ENCODE results near the gene ARNT2. TPM values are rescaled to one million over a fixed set of nuclear protein-coding genes. Genes with fewer than 3 reads are reported as not detected.

ARNT2 gene
- total and polyA plus RNA-seq, 10 of the 15 experiments (the other 5 are each of a cell fraction or from before 2014, with no cell fraction given), result 0.07 to 0.49 (median 0.09) TPM; not detected in 6

DNA sequence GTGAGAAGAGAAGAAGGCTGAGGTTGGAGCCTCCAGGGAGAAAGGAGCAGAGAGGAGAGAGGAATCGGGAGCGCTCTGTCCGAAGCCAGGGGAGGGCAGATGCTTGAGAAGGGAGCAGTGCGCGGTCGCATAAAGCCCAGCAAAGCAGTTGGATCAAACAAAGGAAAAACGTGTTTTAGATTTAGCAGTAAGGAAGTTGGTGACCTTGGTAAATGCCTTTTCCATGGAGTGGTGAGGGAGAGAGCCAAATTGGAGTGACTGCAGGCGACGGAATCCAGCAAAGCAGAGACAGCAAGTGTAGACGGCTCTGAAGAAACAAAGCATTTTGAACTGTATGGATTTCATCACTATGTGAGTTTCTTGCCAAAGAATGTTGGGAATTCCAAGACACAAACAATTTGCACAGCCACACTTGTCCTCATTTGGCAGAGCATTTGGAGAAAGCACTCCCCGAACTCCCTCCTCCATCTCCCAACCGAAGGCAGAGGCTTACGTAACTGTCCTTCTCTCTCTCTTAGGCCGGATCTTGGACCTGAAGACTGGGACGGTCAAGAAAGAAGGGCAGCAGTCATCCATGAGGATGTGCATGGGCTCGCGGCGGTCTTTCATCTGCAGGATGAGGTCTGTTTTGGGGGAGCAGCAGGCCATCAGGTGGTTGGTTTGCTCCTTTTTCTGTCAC lies 103.6 kb downstream of the ARNT2 start:
- Histone ChIP-seq H3K79me2 (ENCODE audit: control insufficient read depth, insufficient read depth, low read length) (no peaks in the 10 kb centered on the region), H3K9me3 (replicated peaks; ENCODE audit: control insufficient read depth, insufficient read depth, low read length) (no peaks in the 10 kb centered on the region), H3K4me3 (no peak overlapping the region), H3K27ac (ENCODE audit: control insufficient read depth, insufficient read depth) (no peak overlapping the region), H4K20me1 (ENCODE audit: control insufficient read depth, insufficient read depth) (no peaks in the 10 kb centered on the region), H3K36me3 (ENCODE audit: control insufficient read depth in 2 of 2, insufficient read depth in 2 of 2, low read length in 1 of 2) (no peaks in the 10 kb centered on the region), H2AFZ (ENCODE audit: control insufficient read depth, low read depth, low read length) (no peak overlapping the region), H3K9ac (ENCODE audit: control insufficient read depth, insufficient read depth, low read length) (no peak overlapping the region), H3K4me1 (ENCODE audit: control insufficient read depth, insufficient read depth, low read length) (no peaks in the 10 kb centered on the region), H3K27me3 (replicated peaks in 1 of 2; ENCODE audit: control insufficient read depth in 2 of 2, insufficient read depth in 2 of 2, low read length in 1 of 2) (peaks cover 2% of the 10 kb centered on the region in 2 experiments), H3K4me2 (ENCODE audit: control insufficient read depth, insufficient read depth) (no peak overlapping the region)
- WGBS (ENCODE audit: insufficient coverage, insufficient replicate concordance, low lambda C conversion rate, missing lambda C conversion rate), result 57% methylated on average over 18 of the region's 18 CpGs
- FAIRE-seq (no peak), DNase-seq (ENCODE audit: low read depth, low spot score) (no peak), ATAC-seq (no peak)
- ChIA-PET CTCF (no interaction called here), RAD21 (ENCODE audit: unreplicated experiment) (no interaction called here), SMC1A (ENCODE audit: uncharacterized antibody, unreplicated experiment) (no interaction called here), POLR2A (no interaction called here)
- BruUV-seq (replicated peaks), result no TSS peak
- in situ Hi-C loops (cut with MboI) (no loop called here), intact Hi-C loops (cut with micrococcal nuclease; ENCODE audit: unreplicated experiment) (no loop called here)
- TF ChIP-seq KAT2A (conservative IDR thresholded peaks at IDR 0.05; ENCODE audit: control insufficient read depth, low read depth, low read length) (no peak), NFYA (IDR thresholded peaks at IDR 0.05; ENCODE audit: borderline replicate concordance, low read depth, low read length) (no peak), GABPA (IDR thresholded peaks at IDR 0.05; ENCODE audit: low read depth) (no peak), ASH2L (IDR thresholded peaks at IDR 0.05; ENCODE audit: borderline replicate concordance, low read depth) (no peak), MTA2 (IDR thresholded peaks at IDR 0.05; ENCODE audit: low read depth) (no peak), SMARCA5 (IDR thresholded peaks at IDR 0.05) (no peak), ATF7 (IDR thresholded peaks at IDR 0.05; ENCODE audit: low read depth) (no peak), BCLAF1 (IDR thresholded peaks at IDR 0.05) (no peak), SMAD5 (IDR thresholded peaks at IDR 0.05; ENCODE audit: low read depth) (no peak), RCOR1 (conservative IDR thresholded peaks at IDR 0.05; ENCODE audit: low read depth, low read length) (no peak), JUND (IDR thresholded peaks at IDR 0.05; ENCODE audit: low read depth, low read length) (no peak)
- TF ChIP-seq, protein P1, sequence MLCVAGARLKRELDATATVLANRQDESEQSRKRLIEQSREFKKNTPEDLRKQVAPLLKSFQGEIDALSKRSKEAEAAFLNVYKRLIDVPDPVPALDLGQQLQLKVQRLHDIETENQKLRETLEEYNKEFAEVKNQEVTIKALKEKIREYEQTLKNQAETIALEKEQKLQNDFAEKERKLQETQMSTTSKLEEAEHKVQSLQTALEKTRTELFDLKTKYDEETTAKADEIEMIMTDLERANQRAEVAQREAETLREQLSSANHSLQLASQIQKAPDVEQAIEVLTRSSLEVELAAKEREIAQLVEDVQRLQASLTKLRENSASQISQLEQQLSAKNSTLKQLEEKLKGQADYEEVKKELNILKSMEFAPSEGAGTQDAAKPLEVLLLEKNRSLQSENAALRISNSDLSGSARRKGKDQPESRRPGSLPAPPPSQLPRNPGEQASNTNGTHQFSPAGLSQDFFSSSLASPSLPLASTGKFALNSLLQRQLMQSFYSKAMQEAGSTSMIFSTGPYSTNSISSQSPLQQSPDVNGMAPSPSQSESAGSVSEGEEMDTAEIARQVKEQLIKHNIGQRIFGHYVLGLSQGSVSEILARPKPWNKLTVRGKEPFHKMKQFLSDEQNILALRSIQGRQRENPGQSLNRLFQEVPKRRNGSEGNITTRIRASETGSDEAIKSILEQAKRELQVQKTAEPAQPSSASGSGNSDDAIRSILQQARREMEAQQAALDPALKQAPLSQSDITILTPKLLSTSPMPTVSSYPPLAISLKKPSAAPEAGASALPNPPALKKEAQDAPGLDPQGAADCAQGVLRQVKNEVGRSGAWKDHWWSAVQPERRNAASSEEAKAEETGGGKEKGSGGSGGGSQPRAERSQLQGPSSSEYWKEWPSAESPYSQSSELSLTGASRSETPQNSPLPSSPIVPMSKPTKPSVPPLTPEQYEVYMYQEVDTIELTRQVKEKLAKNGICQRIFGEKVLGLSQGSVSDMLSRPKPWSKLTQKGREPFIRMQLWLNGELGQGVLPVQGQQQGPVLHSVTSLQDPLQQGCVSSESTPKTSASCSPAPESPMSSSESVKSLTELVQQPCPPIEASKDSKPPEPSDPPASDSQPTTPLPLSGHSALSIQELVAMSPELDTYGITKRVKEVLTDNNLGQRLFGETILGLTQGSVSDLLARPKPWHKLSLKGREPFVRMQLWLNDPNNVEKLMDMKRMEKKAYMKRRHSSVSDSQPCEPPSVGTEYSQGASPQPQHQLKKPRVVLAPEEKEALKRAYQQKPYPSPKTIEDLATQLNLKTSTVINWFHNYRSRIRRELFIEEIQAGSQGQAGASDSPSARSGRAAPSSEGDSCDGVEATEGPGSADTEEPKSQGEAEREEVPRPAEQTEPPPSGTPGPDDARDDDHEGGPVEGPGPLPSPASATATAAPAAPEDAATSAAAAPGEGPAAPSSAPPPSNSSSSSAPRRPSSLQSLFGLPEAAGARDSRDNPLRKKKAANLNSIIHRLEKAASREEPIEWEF (IDR thresholded peaks at IDR 0.05; ENCODE audit: insufficient replicate concordance, low read depth, low read length), result no peak

Data from GM12878 (cell line).